CD4-positive, alpha-beta T cell treated with Interleukin-4 for 4 hours (primary cell): ENCODE measurements around the gene SDHAF4.
A peak's percentile ranks its signal among the peaks of the same experiment; 100 is the strongest.
"Not testable (repeated sequence)": the region's sequence is repeated elsewhere in the genome, so short reads cannot be mapped to it uniquely, and the experiment has no call there.

Experiments used
- DNase-seq: peaks from one replicate; pipeline ENCODE4 v3.0.0-alpha.2; 2020

SDHAF4 gene

GRCh38 chr6:70593118-70593486, 26.4 kb downstream of the SDHAF4 start:
- no peak for DNase-seq

DNA sequence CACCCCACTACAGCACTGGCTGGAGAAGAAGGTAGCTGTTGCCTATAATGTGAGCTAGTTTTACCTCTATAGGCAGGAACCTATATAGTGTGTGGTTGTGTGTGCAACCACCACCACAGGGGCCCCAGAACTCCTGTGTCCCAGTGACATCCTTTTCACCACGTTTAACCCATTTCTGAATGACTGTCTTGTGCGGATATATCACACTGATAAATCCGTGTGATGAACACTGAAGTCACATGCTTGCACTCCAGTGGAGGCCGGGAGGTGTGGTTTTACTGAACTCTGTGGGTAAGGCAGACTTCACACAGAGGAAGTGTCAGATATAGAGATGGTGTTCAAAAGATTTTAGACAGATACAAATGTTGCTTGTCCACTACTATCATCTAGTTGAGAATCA, 32.5 kb downstream of the SDHAF4 start:
- peak; percentile 15 for DNase-seq

DNA sequence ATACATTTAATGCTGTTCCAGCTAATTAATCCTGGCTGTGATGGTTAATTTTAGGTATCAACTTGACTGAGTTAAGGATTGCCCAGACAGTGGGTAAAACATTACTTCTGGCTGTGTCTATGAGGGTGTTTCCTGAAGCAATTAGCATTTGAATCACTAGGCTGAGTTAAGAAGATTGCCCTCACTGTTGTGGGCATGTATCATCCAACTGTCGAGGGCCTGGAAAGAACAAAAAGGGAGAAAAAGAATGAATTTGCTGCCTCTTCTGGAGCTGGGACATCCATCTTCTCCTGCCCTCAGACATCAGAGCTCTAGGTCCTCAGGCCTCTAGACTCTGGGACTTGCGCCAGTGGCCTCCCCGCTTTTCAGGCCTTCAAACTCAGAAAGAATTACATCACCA, 34.3 kb downstream of the SDHAF4 start:
- DNase-seq: no peak

DNA sequence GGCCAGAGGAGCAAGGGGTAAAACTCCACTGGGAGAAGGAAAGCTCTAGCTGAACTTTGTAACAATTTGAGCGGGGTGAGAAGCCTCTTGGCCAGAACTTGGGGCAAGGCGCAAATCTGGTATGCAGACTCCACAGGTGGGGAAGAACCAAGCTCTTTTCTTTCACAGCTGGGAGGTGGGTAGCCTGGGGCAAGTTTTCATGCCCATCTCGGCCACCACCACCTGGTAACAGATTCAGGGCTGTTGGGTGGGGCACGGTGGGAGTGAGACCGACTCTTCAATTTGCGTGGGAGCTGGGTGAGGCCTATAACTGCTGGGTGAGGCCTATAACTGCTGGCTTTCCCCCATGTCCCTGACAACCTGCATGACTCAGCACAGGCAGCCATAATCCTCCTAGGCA, 37.5 kb downstream of the SDHAF4 start:
- no peak for DNase-seq

GRCh38 chr6:70607371-70607770, 40.6 kb downstream of the SDHAF4 start:
- not testable (repeated sequence) for DNase-seq

DNA sequence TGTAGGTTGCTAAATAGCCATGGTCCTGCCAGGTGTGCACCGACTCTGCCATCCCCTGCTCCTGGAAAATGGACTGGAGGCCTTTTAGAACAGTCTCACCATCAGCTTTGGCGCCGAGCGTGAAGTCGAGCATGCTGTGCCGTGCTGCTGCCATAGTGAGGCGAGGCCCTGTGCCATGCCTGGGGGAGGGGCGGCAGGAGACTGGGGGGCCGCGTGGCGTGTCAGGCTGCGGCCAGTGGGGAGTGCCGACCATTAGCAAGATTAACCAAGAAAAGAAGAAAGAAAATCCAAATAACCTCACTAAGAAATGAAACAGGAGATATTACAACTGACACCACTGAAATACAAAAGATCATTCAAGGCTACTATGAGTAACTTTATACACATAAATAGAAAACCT, 42.5 kb downstream of the SDHAF4 start:
- not testable (repeated sequence) for DNase-seq

GRCh38 chr6:70616728-70617260, 50.1 kb downstream of the SDHAF4 start:
- no peak for DNase-seq

DNA sequence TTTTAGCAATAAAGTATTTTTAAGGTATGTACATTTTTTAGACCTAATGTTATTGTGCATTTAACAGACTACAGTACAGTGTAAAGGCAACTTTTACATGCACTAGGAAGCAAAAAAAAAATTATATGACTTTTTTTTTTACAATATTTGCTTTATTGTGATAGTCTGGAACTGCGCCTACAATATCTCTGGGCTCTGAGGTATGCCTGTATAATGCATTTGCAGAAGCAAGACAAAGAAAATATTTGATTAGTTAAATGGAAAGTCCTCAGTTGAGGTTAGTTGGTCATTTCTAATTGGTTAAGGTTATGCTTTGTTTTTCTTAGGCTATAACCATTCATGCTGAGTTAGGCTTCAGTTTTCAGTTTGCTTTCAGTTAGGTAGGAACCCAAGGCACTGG, 54.0 kb downstream of the SDHAF4 start:
- DNase-seq: no peak

- DNase-seq: no peak
Observed at GRCh38 chr6:70622461-70622860, 55.7 kb downstream of the SDHAF4 start.

- no peak for DNase-seq
Observed at GRCh38 chr6:70625436-70625835, 58.7 kb downstream of the SDHAF4 start.

DNA sequence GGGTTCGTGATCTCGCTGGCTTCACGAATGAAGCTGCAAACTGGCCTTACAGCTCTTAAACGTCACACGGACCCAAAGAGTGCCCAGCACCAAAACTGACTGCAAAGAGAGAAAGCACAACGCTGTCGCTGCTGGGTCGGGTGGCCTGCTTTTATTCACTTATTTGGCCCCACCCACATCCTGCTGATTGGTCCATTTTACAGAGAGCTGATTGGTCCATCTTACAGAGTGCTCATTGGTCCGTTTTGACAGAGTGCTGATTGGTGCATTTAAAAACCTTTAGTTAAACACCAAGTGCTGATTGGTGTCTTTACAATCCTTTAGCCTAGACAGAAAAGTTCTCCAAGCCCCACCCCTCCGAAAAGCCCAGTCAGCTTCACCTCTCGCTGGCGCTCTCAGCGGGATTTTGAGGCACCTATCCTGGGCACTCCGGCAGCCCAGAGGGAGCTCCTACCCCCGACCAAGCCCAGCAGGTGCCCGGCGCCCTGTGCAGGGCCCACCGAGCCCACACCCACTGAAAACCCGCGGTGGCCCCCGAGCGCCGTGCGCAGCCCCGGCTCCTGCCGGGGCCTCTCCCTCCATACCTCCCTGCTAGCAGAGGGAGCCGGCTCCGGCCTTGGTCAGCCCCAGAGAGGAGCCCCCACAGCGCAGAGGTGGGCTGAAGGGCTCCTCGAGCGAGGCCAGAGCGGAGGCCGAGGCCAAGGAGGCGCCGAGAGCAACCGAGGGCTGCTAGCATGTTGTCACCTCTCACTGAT, 60.9 kb downstream of the SDHAF4 start:
- DNase-seq: no peak

- DNase-seq: no peak
Observed at GRCh38 chr6:70629929-70630328, 63.2 kb downstream of the SDHAF4 start.

- no peak for DNase-seq
Observed at GRCh38 chr6:70633870-70634269, 67.1 kb downstream of the SDHAF4 start.

DNA sequence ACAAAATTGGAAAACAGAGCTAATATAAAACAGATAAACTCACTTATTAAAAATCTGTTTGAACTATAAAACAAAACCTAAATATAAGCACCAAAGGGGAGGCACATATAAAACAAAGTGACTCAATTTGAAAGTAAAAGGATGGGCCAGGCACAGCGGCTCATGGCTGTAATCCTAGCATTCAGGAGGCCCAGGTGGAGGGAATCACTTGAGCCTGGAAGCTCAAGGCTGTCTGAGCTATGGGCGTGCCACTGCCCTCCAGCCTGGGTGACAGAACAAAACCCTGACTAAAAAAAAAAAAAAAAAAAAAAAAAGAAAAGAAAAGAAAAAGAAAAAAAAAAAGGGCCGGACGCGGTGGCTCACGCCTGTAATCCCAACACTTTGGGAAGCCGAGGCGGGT, 69.9 kb downstream of the SDHAF4 start:
- DNase-seq: no peak

DNA sequence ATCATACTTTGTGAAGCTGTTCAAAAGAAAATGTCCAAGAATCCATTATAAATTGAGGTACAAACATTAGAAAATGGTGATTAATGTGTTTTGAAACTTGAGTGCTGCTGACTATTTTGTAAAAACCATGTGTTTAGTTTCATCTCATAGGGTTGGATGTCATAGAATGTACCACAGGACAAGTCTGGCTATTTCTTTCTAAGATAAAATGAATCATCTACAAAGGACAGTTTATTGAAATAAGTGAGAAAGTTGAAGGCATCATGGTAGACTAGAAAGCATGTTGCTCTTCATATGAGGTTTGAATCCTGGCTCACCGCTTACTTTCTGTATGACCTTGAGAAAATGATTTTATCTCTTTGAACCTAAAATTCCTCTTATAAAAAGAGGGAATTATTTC, 71.7 kb downstream of the SDHAF4 start:
- DNase-seq: no peak
